HepG2 (cell line): ENCODE data around the gene PRR30. TPM values are rescaled to one million over a fixed set of nuclear protein-coding genes. Genes with fewer than 3 reads are reported as not detected.

Source experiments
- BRCA1 ChIP-seq: sonication (generic); formaldehyde crosslinking; IDR thresholded peaks from 2 replicates; pipeline ENCODE4 v1.4.0; 2020; ENCODE audit warnings: missing genetic modification reagents
- DR1 ChIP-seq: sonication (generic); formaldehyde crosslinking; IDR thresholded peaks from 2 replicates; pipeline ENCODE4 v1.8.0; 2021; ENCODE audit warnings: mild to moderate bottlenecking, missing genetic modification reagents, inconsistent platforms
- HCFC1 ChIP-seq: fragments of 150-350 bp; IDR thresholded peaks from 2 replicates; pipeline ENCODE4 v1.6.1; 2014; ENCODE audit warnings: low read depth, low read length
- KDM1A ChIP-seq: IDR thresholded peaks from 2 replicates; pipeline ENCODE4 v1.6.1; 2016; ENCODE audit warnings: missing compliant biosample characterization
- PHB2 ChIP-seq: fragments of 450-650 bp; IDR thresholded peaks from 2 replicates; pipeline ENCODE4 v1.6.1; 2018; ENCODE audit not compliant: partially characterized antibody
- RBFOX2 ChIP-seq: fragments of 200-400 bp; formaldehyde crosslinking; IDR thresholded peaks from 2 replicates; pipeline ENCODE4 v1.6.1; 2017; ENCODE audit warnings: low read depth, mild to moderate bottlenecking, low read length
- RFX1 ChIP-seq: fragments of 450-650 bp; IDR thresholded peaks from 2 replicates; pipeline ENCODE4 v1.6.1; 2017
- SRSF1 ChIP-seq: fragments of 200-400 bp; formaldehyde crosslinking; optimal IDR thresholded peaks from 2 replicates; pipeline ENCODE3; 2017; ENCODE audit warnings: mild to moderate bottlenecking, low read depth, low read length, moderate library complexity
- ZBTB38 ChIP-seq: sonication (generic); formaldehyde crosslinking; IDR thresholded peaks from 2 replicates; pipeline ENCODE4 v1.5.1; 2020; ENCODE audit warnings: mild to moderate bottlenecking, missing genetic modification reagents
- ZFX ChIP-seq: sonication (generic); formaldehyde crosslinking; IDR thresholded peaks from 2 replicates; pipeline ENCODE4 v1.4.0; 2020; ENCODE audit warnings: mild to moderate bottlenecking, low read depth, missing genetic modification reagents, moderate library complexity
- ZNF354B ChIP-seq: sonication (generic); formaldehyde crosslinking; IDR thresholded peaks from 2 replicates; pipeline ENCODE4 v1.8.0; 2022; ENCODE audit warnings: mild to moderate bottlenecking, missing genetic modification reagents
- ZNF552 ChIP-seq: sonication (generic); formaldehyde crosslinking; IDR thresholded peaks from 2 replicates; pipeline ENCODE4 v1.9.0; 2022; ENCODE audit warnings: missing genetic modification reagents, mild to moderate bottlenecking, borderline replicate concordance
- ZNF557 ChIP-seq: sonication (generic); formaldehyde crosslinking; IDR thresholded peaks from 2 replicates; pipeline ENCODE4 v1.4.0; 2020; ENCODE audit warnings: missing genetic modification reagents
- ZNF788 ChIP-seq: sonication (generic); formaldehyde crosslinking; IDR thresholded peaks from 2 replicates; pipeline ENCODE4 v1.5.0; 2020; ENCODE audit warnings: mild to moderate bottlenecking, missing genetic modification reagents, borderline replicate concordance
- polyA plus RNA-seq, 8 experiments: library from polyadenylated mRNA; depleted of rRNA in 3 of 8; stranded (reverse) in 7 of 8; unstranded in 1 of 8; fragments of >200 nt; fragmentation: Illumina TruSeq in 4 of 8; extraction: Trizol in 4 of 8; gene quantifications; 2 replicates each; pipeline versions ENCODE4 v1.2.1 to v1.2.3, GENCODE V29; 2011 to 2016; ENCODE audit warnings: low read depth in 4 of 8, missing spikeins in 1 of 8, mixed read lengths in 1 of 8; ENCODE audit not compliant: insufficient read depth in 1 of 8
- total RNA-seq, 5 experiments: library from RNA; depleted of rRNA; stranded (reverse); fragments of >200 nt; fragmentation: Illumina TruSeq; extraction: Trizol; gene quantifications; 2 replicates each; pipeline ENCODE4 v1.2.3, GENCODE V29; 2016; ENCODE audit warnings: low read depth in 1 of 5
- TF ChIP-seq, protein P1 (sequence below): sonication (generic); formaldehyde crosslinking; IDR thresholded peaks from 2 replicates; pipeline ENCODE4 v1.4.0; 2020; ENCODE audit warnings: missing genetic modification reagents, mild to moderate bottlenecking, borderline replicate concordance
- TF ChIP-seq, protein P2 (sequence below): sonication (generic); formaldehyde crosslinking; IDR thresholded peaks from 2 replicates; pipeline ENCODE4 v1.8.1; 2022; ENCODE audit warnings: mild to moderate bottlenecking, missing genetic modification reagents
- TF ChIP-seq, protein P3 (sequence below): sonication (generic); formaldehyde crosslinking; IDR thresholded peaks from 2 replicates; pipeline ENCODE4 v1.4.0; 2020; ENCODE audit warnings: missing genetic modification reagents, borderline replicate concordance

Gene PRR30
- total and polyA plus RNA-seq, 2 of the 13 experiments (the other 11 are each of a cell fraction or from before 2014, with no cell fraction given): not detected

DNA sequence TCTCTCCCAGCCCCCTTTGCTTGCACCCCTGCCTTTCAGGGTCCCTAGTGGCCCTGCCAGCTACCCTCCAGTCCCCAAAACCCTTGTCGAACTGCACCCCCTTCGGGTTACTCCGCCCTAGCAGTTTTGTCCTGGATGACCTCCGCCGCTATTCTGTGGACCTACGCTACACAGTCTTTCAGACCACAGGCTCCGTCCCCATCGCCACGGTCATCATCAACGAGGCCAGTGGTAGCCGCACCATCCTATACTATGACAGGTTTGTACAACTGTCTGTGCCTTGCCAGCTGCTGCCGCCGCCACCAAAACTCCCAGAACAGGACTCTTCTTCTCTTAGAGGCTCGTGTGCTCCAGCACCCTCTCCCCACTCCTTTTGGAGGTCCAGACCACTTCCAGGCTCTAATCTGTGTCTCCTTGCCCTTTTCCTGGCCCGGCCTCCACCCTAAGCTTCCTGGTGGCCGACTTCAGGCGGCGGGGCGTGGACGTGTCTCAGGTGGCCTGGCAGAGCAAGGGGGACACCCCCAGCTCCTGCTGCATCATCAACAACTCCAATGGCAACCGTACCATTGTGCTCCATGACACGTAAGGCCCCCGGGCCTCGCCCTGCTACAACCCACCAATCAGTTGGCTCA, 44.7 kb downstream of the PRR30 start (continued):
- TF ChIP-seq ZBTB38 (CRISPR knock-in tag): peak; percentile 95
- 0 out of 2 replicates have a peak, but pooled peaks have one; percentile 7 for TF ChIP-seq ZNF552
- no peak for TF ChIP-seq BRCA1 (CRISPR knock-in tag)
- TF ChIP-seq, protein P1, sequence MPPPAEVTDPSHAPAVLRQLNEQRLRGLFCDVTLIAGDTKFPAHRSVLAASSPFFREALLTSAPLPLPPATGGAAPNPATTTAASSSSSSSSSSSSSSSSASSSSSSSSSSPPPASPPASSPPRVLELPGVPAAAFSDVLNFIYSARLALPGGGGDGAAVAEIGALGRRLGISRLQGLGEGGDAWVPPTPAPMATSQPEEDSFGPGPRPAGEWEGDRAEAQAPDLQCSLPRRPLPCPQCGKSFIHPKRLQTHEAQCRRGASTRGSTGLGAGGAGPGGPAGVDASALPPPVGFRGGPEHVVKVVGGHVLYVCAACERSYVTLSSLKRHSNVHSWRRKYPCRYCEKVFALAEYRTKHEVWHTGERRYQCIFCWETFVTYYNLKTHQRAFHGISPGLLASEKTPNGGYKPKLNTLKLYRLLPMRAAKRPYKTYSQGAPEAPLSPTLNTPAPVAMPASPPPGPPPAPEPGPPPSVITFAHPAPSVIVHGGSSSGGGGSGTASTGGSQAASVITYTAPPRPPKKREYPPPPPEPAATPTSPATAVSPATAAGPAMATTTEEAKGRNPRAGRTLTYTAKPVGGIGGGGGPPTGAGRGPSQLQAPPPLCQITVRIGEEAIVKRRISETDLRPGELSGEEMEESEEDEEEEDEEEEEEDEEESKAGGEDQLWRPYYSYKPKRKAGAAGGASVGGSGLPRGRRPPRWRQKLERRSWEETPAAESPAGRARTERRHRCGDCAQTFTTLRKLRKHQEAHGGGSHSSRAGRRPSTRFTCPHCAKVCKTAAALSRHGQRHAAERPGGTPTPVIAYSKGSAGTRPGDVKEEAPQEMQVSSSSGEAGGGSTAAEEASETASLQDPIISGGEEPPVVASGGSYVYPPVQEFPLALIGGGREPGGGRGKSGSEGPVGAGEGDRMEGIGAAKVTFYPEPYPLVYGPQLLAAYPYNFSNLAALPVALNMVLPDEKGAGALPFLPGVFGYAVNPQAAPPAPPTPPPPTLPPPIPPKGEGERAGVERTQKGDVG (CRISPR knock-in tag): peak; percentile 62; the same call in 1 of the 2 replicates
- TF ChIP-seq RFX1: no peak
- no peak for TF ChIP-seq SRSF1
- TF ChIP-seq ZNF354B (CRISPR knock-in tag): peak; percentile 29; the same call in 1 of the 2 replicates
- TF ChIP-seq PHB2: no peak
- TF ChIP-seq KDM1A (CRISPR knock-in tag): no peak
- TF ChIP-seq ZNF557 (CRISPR knock-in tag): no peak
- 0 out of 2 replicates have a peak, but pooled peaks have one; percentile 15 for TF ChIP-seq ZNF788
- TF ChIP-seq, protein P2, sequence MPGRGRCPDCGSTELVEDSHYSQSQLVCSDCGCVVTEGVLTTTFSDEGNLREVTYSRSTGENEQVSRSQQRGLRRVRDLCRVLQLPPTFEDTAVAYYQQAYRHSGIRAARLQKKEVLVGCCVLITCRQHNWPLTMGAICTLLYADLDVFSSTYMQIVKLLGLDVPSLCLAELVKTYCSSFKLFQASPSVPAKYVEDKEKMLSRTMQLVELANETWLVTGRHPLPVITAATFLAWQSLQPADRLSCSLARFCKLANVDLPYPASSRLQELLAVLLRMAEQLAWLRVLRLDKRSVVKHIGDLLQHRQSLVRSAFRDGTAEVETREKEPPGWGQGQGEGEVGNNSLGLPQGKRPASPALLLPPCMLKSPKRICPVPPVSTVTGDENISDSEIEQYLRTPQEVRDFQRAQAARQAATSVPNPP (CRISPR knock-in tag): 0 out of 2 replicates have a peak, but pooled peaks have one; percentile 28
- no peak for TF ChIP-seq ZFX (CRISPR knock-in tag)
- TF ChIP-seq HCFC1: 0 out of 2 replicates have a peak, but pooled peaks have one; percentile 8
- TF ChIP-seq DR1: no peak
- TF ChIP-seq, protein P3, sequence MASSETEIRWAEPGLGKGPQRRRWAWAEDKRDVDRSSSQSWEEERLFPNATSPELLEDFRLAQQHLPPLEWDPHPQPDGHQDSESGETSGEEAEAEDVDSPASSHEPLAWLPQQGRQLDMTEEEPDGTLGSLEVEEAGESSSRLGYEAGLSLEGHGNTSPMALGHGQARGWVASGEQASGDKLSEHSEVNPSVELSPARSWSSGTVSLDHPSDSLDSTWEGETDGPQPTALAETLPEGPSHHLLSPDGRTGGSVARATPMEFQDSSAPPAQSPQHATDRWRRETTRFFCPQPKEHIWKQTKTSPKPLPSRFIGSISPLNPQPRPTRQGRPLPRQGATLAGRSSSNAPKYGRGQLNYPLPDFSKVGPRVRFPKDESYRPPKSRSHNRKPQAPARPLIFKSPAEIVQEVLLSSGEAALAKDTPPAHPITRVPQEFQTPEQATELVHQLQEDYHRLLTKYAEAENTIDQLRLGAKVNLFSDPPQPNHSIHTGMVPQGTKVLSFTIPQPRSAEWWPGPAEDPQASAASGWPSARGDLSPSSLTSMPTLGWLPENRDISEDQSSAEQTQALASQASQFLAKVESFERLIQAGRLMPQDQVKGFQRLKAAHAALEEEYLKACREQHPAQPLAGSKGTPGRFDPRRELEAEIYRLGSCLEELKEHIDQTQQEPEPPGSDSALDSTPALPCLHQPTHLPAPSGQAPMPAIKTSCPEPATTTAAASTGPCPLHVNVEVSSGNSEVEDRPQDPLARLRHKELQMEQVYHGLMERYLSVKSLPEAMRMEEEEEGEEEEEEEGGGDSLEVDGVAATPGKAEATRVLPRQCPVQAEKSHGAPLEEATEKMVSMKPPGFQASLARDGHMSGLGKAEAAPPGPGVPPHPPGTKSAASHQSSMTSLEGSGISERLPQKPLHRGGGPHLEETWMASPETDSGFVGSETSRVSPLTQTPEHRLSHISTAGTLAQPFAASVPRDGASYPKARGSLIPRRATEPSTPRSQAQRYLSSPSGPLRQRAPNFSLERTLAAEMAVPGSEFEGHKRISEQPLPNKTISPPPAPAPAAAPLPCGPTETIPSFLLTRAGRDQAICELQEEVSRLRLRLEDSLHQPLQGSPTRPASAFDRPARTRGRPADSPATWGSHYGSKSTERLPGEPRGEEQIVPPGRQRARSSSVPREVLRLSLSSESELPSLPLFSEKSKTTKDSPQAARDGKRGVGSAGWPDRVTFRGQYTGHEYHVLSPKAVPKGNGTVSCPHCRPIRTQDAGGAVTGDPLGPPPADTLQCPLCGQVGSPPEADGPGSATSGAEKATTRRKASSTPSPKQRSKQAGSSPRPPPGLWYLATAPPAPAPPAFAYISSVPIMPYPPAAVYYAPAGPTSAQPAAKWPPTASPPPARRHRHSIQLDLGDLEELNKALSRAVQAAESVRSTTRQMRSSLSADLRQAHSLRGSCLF (CRISPR knock-in tag): no peak
- no peak; the same call in 1 of the 2 replicates for TF ChIP-seq RBFOX2
